ENCODE measurements around the gene MMS22L. TPM values are rescaled to one million over a fixed set of nuclear protein-coding genes. Genes with fewer than 3 reads are reported as not detected.

The MMS22L gene
- total and polyA plus RNA-seq, 11 donors, result 0.61 to 6.6 (median 2.3) TPM

- no peak for TF ChIP-seq POLR2A (IDR thresholded peaks at IDR 0.05)
- TF ChIP-seq CTCF (IDR thresholded peaks at IDR 0.05), result no peak
- no peak overlapping the region for H3K27ac ChIP-seq
- H3K4me3 ChIP-seq, result no peak overlapping the region
- DNase-seq (no peak), ATAC-seq (no peak)
- H3K4me1 ChIP-seq, result no peaks in the 10 kb centered on the region
- H3K27me3 ChIP-seq, result no peaks in the 10 kb centered on the region
- intact Hi-C loops (cut with DNase I), result no loop called here
- H3K36me3 ChIP-seq, result peaks cover 0 to 17% (median 0%) of the 10 kb centered on the region in 9 donors
- peaks cover 0 to 10% (median 0%) of the 10 kb centered on the region in 12 donors for H3K9me3 ChIP-seq
Measured at GRCh38 chr6:97151601-97152000, 131.4 kb downstream of the MMS22L start.

- ATAC-seq, result no peak
- no peak for DNase-seq
- no peak overlapping the region for H3K27ac ChIP-seq
- WGBS, 4 donors, result 92 to 98% (median 98%) methylated on average over 3 of the region's 3 CpGs
- peaks cover 0 to 6% (median 0%) of the 10 kb centered on the region in 12 donors for H3K9me3 ChIP-seq
- peaks cover 0 to 5% (median 0%) of the 10 kb centered on the region in 12 donors for H3K4me1 ChIP-seq
- intact Hi-C loops (cut with DNase I), result no loop called here
- no peaks in the 10 kb centered on the region for H3K27me3 ChIP-seq
- no peak overlapping the region for H3K4me3 ChIP-seq
- no peak for TF ChIP-seq CTCF (IDR thresholded peaks at IDR 0.05)
- TF ChIP-seq POLR2A (IDR thresholded peaks at IDR 0.05), result no peak
- H3K36me3 ChIP-seq, result peaks cover 0 to 17% (median 0%) of the 10 kb centered on the region in 9 donors
Measured at GRCh38 chr6:97150932-97151331, 132.1 kb downstream of the MMS22L start.

GRCh38 chr6:97147421-97147820, 135.6 kb downstream of the MMS22L start:
- peaks cover 0 to 5% (median 0%) of the 10 kb centered on the region in 12 donors for H3K4me1 ChIP-seq
- DNase-seq (no peak), ATAC-seq (no peak)
- WGBS, 4 donors, result 93 to 99% (median 96%) methylated on average over 1 of the region's 1 CpG
- no peaks in the 10 kb centered on the region for H3K27me3 ChIP-seq
- no peak overlapping the region for H3K27ac ChIP-seq
- TF ChIP-seq CTCF (IDR thresholded peaks at IDR 0.05), result no peak
- TF ChIP-seq POLR2A (IDR thresholded peaks at IDR 0.05), result no peak
- H3K4me3 ChIP-seq, result no peak overlapping the region
- intact Hi-C loops (cut with DNase I), result no loop called here
- no peaks in the 10 kb centered on the region for H3K9me3 ChIP-seq
- H3K36me3 ChIP-seq, result peaks cover 0 to 17% (median 0%) of the 10 kb centered on the region in 9 donors

- ATAC-seq, result no peak
- WGBS, 4 donors, result 93 to 100% (median 96%) methylated on average over 1 of the region's 1 CpG
- Histone ChIP-seq H3K27me3 (no peaks in the 10 kb centered on the region), H3K4me3 (no peak overlapping the region), H3K27ac (no peak overlapping the region), H3K9me3 (no peaks in the 10 kb centered on the region), H3K4me1 (peaks cover 0 to 5% (median 0%) of the 10 kb centered on the region in 12 donors), H3K36me3 (peaks cover 0 to 11% (median 0%) of the 10 kb centered on the region in 9 donors)
- DNase-seq, result no peak
- TF ChIP-seq CTCF (IDR thresholded peaks at IDR 0.05) (no peak), POLR2A (IDR thresholded peaks at IDR 0.05) (no peak)
- intact Hi-C loops (cut with DNase I), result no loop called here
Measured at GRCh38 chr6:97145691-97146090, 137.3 kb downstream of the MMS22L start.

Measured in heart left ventricle (tissue), 16 donors.